H1 (cell line): ENCODE measurements around the gene DUOXA2. TPM values are rescaled to one million over a fixed set of nuclear protein-coding genes. Genes with fewer than 3 reads are reported as not detected.

Experiments used
- CTCF ChIA-PET: fragments of 300-600 bp; sonication (Branson Sonifier 250); formaldehyde crosslinking; loops from one replicate; lab custom pipeline; 2021; ENCODE audit not compliant: partially characterized antibody; lab: Charles Lee
- POLR2A ChIA-PET: fragments of 300-600 bp; sonication (Branson Sonifier 250); formaldehyde crosslinking; loops from one replicate; lab custom pipeline; 2021; ENCODE audit warnings: inconsistent platforms; ENCODE audit not compliant: partially characterized antibody; lab: Charles Lee
- DNase-seq, 2 experiments: peaks; one replicate each; pipeline versions ENCODE4 v3.0.0 to v3.0.0-alpha.2; 2010 to 2022; ENCODE audit warnings: low spot score in 2 of 2, low read depth in 1 of 2, mixed read lengths in 1 of 2
- FAIRE-seq: peaks from 2 replicates; lab custom pipeline; 2011; peaks lifted over from hg19 to GRCh38; lab: Jason Lieb, UNC
- H2AFZ ChIP-seq: 2 replicates; pipeline ENCODE4 v1.8.1; 2012; ENCODE audit warnings: low read length, inconsistent platforms
- H2AK5ac ChIP-seq: 2 replicates; pipeline ENCODE4 v1.6.1; 2013; ENCODE audit warnings: low read depth, low read length
- H2BK120ac ChIP-seq: replicated peaks from 2 replicates; pipeline ENCODE3; 2013; ENCODE audit warnings: low read depth, low read length, inconsistent platforms
- H2BK12ac ChIP-seq: 2 replicates; pipeline ENCODE4 v1.6.1; 2013; ENCODE audit warnings: low read depth, low read length
- H2BK15ac ChIP-seq: 2 replicates; pipeline ENCODE4 v1.6.1; 2013; ENCODE audit warnings: low read length
- H2BK20ac ChIP-seq: 2 replicates; pipeline ENCODE4 v1.6.1; 2013; ENCODE audit warnings: low read length
- H2BK5ac ChIP-seq: 2 replicates; pipeline ENCODE4 v1.6.1; 2013; ENCODE audit warnings: low read depth, low read length
- H3K14ac ChIP-seq: 2 replicates; pipeline ENCODE4 v1.6.1; 2013; ENCODE audit warnings: inconsistent platforms; ENCODE audit not compliant: insufficient read length
- H3K18ac ChIP-seq: 2 replicates; pipeline ENCODE4 v1.6.1; 2013; ENCODE audit warnings: low read length; ENCODE audit errors: extremely low read depth
- H3K23ac ChIP-seq: 2 replicates; pipeline ENCODE4 v1.6.1; 2013; ENCODE audit warnings: inconsistent platforms; ENCODE audit not compliant: insufficient read length
- H3K23me2 ChIP-seq: 2 replicates; pipeline ENCODE4 v1.6.1; 2013; ENCODE audit warnings: low read depth, low read length
- H3K27ac ChIP-seq: 2 replicates; pipeline ENCODE4 v1.6.1; 2011; ENCODE audit warnings: low read depth, low read length, inconsistent platforms
- H3K27me3 ChIP-seq, 4 experiments: replicated peaks in 1 of 4; 1 replicate in 1 of 4; 2 replicates in 3 of 4; pipeline versions ENCODE4 v1.6.1 to v1.8.1; 2011 to 2013; ENCODE audit warnings: low read length in 3 of 4, mild to moderate bottlenecking in 3 of 4, inconsistent platforms in 2 of 4, mixed read lengths in 2 of 4, moderate library complexity in 1 of 4; ENCODE audit not compliant: control insufficient read depth in 3 of 4, insufficient read depth in 3 of 4; ENCODE audit errors: extremely low read depth in 1 of 4
- H3K36me3 ChIP-seq, 4 experiments: 2 replicates each; pipeline versions ENCODE4 v1.6.1 to v1.8.1; 2011 to 2013; ENCODE audit warnings: mild to moderate bottlenecking in 4 of 4, low read length in 3 of 4, moderate library complexity in 2 of 4, control low read depth in 1 of 4, inconsistent platforms in 1 of 4; ENCODE audit not compliant: insufficient read depth in 4 of 4, control insufficient read depth in 2 of 4
- H3K4ac ChIP-seq: replicated peaks from 2 replicates; pipeline ENCODE3; 2013; ENCODE audit warnings: low read length, low read depth, mixed read lengths, inconsistent platforms; ENCODE audit not compliant: insufficient read length
- H3K4me1 ChIP-seq, 4 experiments: replicated peaks in 1 of 4; 1 replicate in 1 of 4; 2 replicates in 3 of 4; pipeline versions ENCODE4 v1.6.1 to v1.8.1; 2011 to 2013; ENCODE audit warnings: low read length in 3 of 4, inconsistent platforms in 2 of 4, mixed read lengths in 1 of 4; ENCODE audit not compliant: insufficient read depth in 4 of 4, control insufficient read depth in 3 of 4
- H3K4me2 ChIP-seq, 2 experiments: 2 replicates each; pipeline versions ENCODE4 v1.6.1 to v1.8.1; 2011 to 2013; ENCODE audit warnings: low read depth in 2 of 2, low read length in 2 of 2, control low read depth in 1 of 2, inconsistent platforms in 1 of 2, mild to moderate bottlenecking in 1 of 2; ENCODE audit not compliant: insufficient read depth in 1 of 2
- H3K4me3 ChIP-seq, 4 experiments: fragments of 200-600, 300-600 bp in 1 of 4; sonication (generic), shearing (Covaris generic), sonication (Bioruptor Twin) in 1 of 4; 2 replicates each; pipeline versions ENCODE4 v1.5.1 to v1.8.1; 2011 to 2016; ENCODE audit warnings: low read length in 4 of 4, low read depth in 3 of 4, control low read depth in 2 of 4, inconsistent platforms in 2 of 4, mild to moderate bottlenecking in 2 of 4, mixed read lengths in 1 of 4, moderate library complexity in 1 of 4; ENCODE audit not compliant: insufficient read depth in 2 of 4; ENCODE audit errors: extremely low read depth in 1 of 4
- H3K56ac ChIP-seq: replicated peaks from 2 replicates; pipeline ENCODE3; 2013; ENCODE audit warnings: low read depth, mild to moderate bottlenecking, mixed read lengths, low read length, inconsistent platforms; ENCODE audit not compliant: insufficient read length
- H3K79me1 ChIP-seq: 2 replicates; pipeline ENCODE4 v1.6.1; 2013; ENCODE audit warnings: low read depth, low read length, control low read depth
- H3K79me2 ChIP-seq, 2 experiments: 2 replicates each; pipeline versions ENCODE4 v1.6.1 to v1.8.1; 2012 to 2013; ENCODE audit warnings: low read length in 2 of 2, mild to moderate bottlenecking in 2 of 2, inconsistent platforms in 1 of 2; ENCODE audit not compliant: insufficient read depth in 2 of 2, control insufficient read depth in 1 of 2
- H3K9ac ChIP-seq, 4 experiments: replicated peaks in 1 of 4; 1 replicate in 1 of 4; 2 replicates in 3 of 4; pipeline versions ENCODE4 v1.6.1 to v1.8.1; 2011 to 2013; ENCODE audit warnings: low read depth in 3 of 4, low read length in 3 of 4, control low read depth in 2 of 4, mild to moderate bottlenecking in 2 of 4, moderate library complexity in 2 of 4, inconsistent platforms in 1 of 4; ENCODE audit errors: extremely low read depth in 1 of 4
- H3K9me3 ChIP-seq, 2 experiments: 2 replicates each; pipeline versions ENCODE4 v1.6.1 to v1.8.1; 2012 to 2013; ENCODE audit warnings: mild to moderate bottlenecking in 2 of 2, moderate library complexity in 2 of 2, control low read depth in 1 of 2, inconsistent platforms in 1 of 2, low read depth in 1 of 2, low read length in 1 of 2, mixed read lengths in 1 of 2; ENCODE audit not compliant: insufficient read depth in 2 of 2
- H4K20me1 ChIP-seq, 2 experiments: replicated peaks in 1 of 2; 2 replicates each; pipeline versions ENCODE3 to v1.8.1; 2011 to 2013; ENCODE audit warnings: inconsistent platforms in 2 of 2, low read length in 2 of 2, mild to moderate bottlenecking in 1 of 2; ENCODE audit not compliant: insufficient read depth in 2 of 2, control insufficient read depth in 1 of 2
- H4K5ac ChIP-seq: 2 replicates; pipeline ENCODE4 v1.6.1; 2013; ENCODE audit warnings: low read length, low read depth, mixed read lengths, inconsistent platforms; ENCODE audit not compliant: insufficient read length
- H4K8ac ChIP-seq: 2 replicates; pipeline ENCODE4 v1.8.0; 2013; ENCODE audit warnings: mild to moderate bottlenecking, moderate library complexity, low read length, inconsistent platforms; ENCODE audit not compliant: insufficient read depth; ENCODE audit errors: extremely low read depth
- H4K91ac ChIP-seq: replicated peaks from 2 replicates; pipeline ENCODE3; 2013; ENCODE audit warnings: low read length, mixed read lengths, inconsistent platforms; ENCODE audit not compliant: insufficient read length
- BRCA1 ChIP-seq: IDR thresholded peaks from 2 replicates; pipeline ENCODE4 v1.6.1; 2012; ENCODE audit warnings: low read depth, low read length, improper control_type of control experiment
- EGR1 ChIP-seq: IDR thresholded peaks from 2 replicates; pipeline ENCODE4 v1.6.1; 2011; ENCODE audit warnings: low read depth, low read length, borderline replicate concordance
- EZH2 ChIP-seq: fragments of 200-600 bp; sonication (generic); IDR thresholded peaks from 2 replicates; pipeline ENCODE4 v1.7.1; 2012; ENCODE audit warnings: low read depth, mild to moderate bottlenecking, moderate library complexity, low read length, inconsistent platforms; ENCODE audit not compliant: severe bottlenecking
- KDM1A ChIP-seq: fragments of 200-600, 300-600 bp; sonication (generic); IDR thresholded peaks from 2 replicates; pipeline ENCODE4 v1.7.1; 2016; ENCODE audit warnings: mild to moderate bottlenecking, low read length, borderline replicate concordance
- PHF8 ChIP-seq: fragments of 200-600 bp; sonication (generic); conservative IDR thresholded peaks from 2 replicates; pipeline ENCODE4 v1.7.1; 2012; ENCODE audit warnings: low read depth, mild to moderate bottlenecking, inconsistent platforms, low read length, moderate library complexity
- POU5F1 ChIP-seq: IDR thresholded peaks from 2 replicates; pipeline ENCODE4 v1.6.1; 2011; ENCODE audit warnings: low read depth, mild to moderate bottlenecking, low read length, moderate library complexity
- RFX5 ChIP-seq: IDR thresholded peaks from 2 replicates; pipeline ENCODE4 v1.6.1; 2011; ENCODE audit warnings: low read depth, low read length, improper control_type of control experiment, borderline replicate concordance
- SIN3A ChIP-seq, 2 experiments: IDR thresholded peaks in 1 of 2; conservative IDR thresholded peaks in 1 of 2; 2 replicates each; pipeline ENCODE4 v1.6.1; 2011 to 2012; ENCODE audit warnings: low read length in 2 of 2, improper control_type of control experiment in 1 of 2, low read depth in 1 of 2, mild to moderate bottlenecking in 1 of 2
- USF2 ChIP-seq: IDR thresholded peaks from 2 replicates; pipeline ENCODE4 v1.6.1; 2011; ENCODE audit warnings: low read length, improper control_type of control experiment
- WGBS, 2 experiments: shearing (Covaris generic) in 1 of 2; methylation state at CpG; one replicate each; pipeline versions ENCODE4 v1.1.6 to v1.1.7; 2013 to 2015; ENCODE audit warnings: low lambda C conversion rate in 2 of 2, mixed read lengths in 2 of 2, inconsistent platforms in 1 of 2, low coverage in 1 of 2, missing lambda C conversion rate in 1 of 2; ENCODE audit not compliant: insufficient replicate concordance in 2 of 2, insufficient coverage in 1 of 2, insufficient read length in 1 of 2; ENCODE audit errors: extremely low coverage in 1 of 2, missing lambda C conversion rate in 1 of 2; 5-methylcytosine and 5-hydroxymethylcytosine counted together
- polyA plus RNA-seq, 7 experiments: library from polyadenylated mRNA; depleted of rRNA in 3 of 7; stranded (reverse) in 5 of 7; unstranded in 2 of 7; fragments of >200 nt in 5 of 7; fragments of 200-250 nt in 2 of 7; gene quantifications; 1 replicate in 5 of 7; 2 replicates in 1 of 7; 4 replicates in 1 of 7; pipeline versions ENCODE4 v1.2.1 to v1.2.3, GENCODE V29; 2011 to 2013; ENCODE audit warnings: missing spikeins in 2 of 7, mixed read lengths in 2 of 7
- total RNA-seq: library from RNA; stranded (reverse); fragmentation: NEBNext Ultra II Directional; extraction: Animal tissue kit (Norgen Biotek cat#: 25700); gene quantifications from 2 replicates; pipeline ENCODE4 v1.2.1, GENCODE V29; 2021

Gene DUOXA2
- total and polyA plus RNA-seq, 2 of the 8 experiments (the other 6 are each of a cell fraction or from before 2014, with no cell fraction given) = 0.05 TPM; not detected in 1

GRCh38 chr15:45132844-45133560 lies 18.9 kb downstream of the DUOXA2 start:
- no peak overlapping the region for H2BK120ac ChIP-seq
- H3K9ac ChIP-seq = no peak overlapping the region
- H3K56ac ChIP-seq = no peak overlapping the region
- FAIRE-seq = no peak
- H2BK5ac ChIP-seq = no peak overlapping the region
- DNase-seq = no peak
- H3K4me3 ChIP-seq = no peak overlapping the region
- no peak overlapping the region; the same call in 1 of the 2 replicates for H2BK15ac ChIP-seq
- WGBS, 2 experiments = 74% methylated on average over 3 of the region's 3 CpGs; no CpG with 5 or more reads in 1 of the 2 experiments
- H3K4me1 ChIP-seq = peaks cover 0 to 10% (median 6%) of the 10 kb centered on the region in 4 experiments; a peak in 5 of 7 replicates
- no peaks in the 10 kb centered on the region for H3K79me1 ChIP-seq
- H4K5ac ChIP-seq = no peak overlapping the region
- no peaks in the 10 kb centered on the region for H3K79me2 ChIP-seq
- no peak overlapping the region for H4K8ac ChIP-seq
- peak overlapping the region; percentile 43; the same call in 1 of the 2 replicates for H2BK12ac ChIP-seq
- no peak overlapping the region for H3K4ac ChIP-seq
- H4K91ac ChIP-seq = no peak overlapping the region
- H3K14ac ChIP-seq = no peak overlapping the region
- no peak overlapping the region for H3K4me2 ChIP-seq
- no peaks in the 10 kb centered on the region for H3K36me3 ChIP-seq
- H3K27ac ChIP-seq = no peak overlapping the region
- H2AK5ac ChIP-seq = no peak overlapping the region
- peaks cover 78 to 93% (median 86%) of the 10 kb centered on the region in 4 experiments for H3K27me3 ChIP-seq
- no peak overlapping the region for H3K18ac ChIP-seq
- TF ChIP-seq POU5F1 = no peak
- TF ChIP-seq KDM1A = no peak
- TF ChIP-seq PHF8 = no peak
- no peak for TF ChIP-seq BRCA1
- TF ChIP-seq RFX5 = no peak
- no peak for TF ChIP-seq USF2
- no peak for TF ChIP-seq SIN3A (conservative IDR thresholded peaks at IDR 0.05 in 1 of 2, IDR thresholded peaks at IDR 0.05 in 1 of 2; ENCODE audit: low read depth in 1 of 2, low read length in 2 of 2)
- no peak for TF ChIP-seq EZH2
- TF ChIP-seq EGR1 = no peak
- TF ChIP-seq, all 59 proteins: peak for 0
- Histone ChIP-seq H3K23ac (no peak overlapping the region), H3K9me3 (no peaks in the 10 kb centered on the region), H3K23me2 (peaks cover 5% of the 10 kb centered on the region; the same call in 1 of the 2 replicates), H2BK20ac (no peak overlapping the region), H4K20me1 (peaks cover 0 to 2% of the 10 kb centered on the region in 2 experiments), H2AFZ (no peak overlapping the region)
- CTCF ChIA-PET = interaction anchor here (0.6 to 7.9 kb wide), 8 partner anchors 9 to 1128 kb away, joined by 3 to 45 read pairs (median 7); partner anchors contain the start of genes DUOX2 and DUOXA2
- POLR2A ChIA-PET = interaction anchor here (1.9 kb wide), 1 partner anchor 17 kb away, joined by 4 read pairs; no protein-coding TSS in a partner anchor
